HG02763 (cell line): ENCODE data around the gene SPIRE1.
"Not testable (repeated sequence)": the region's sequence is repeated elsewhere in the genome, so short reads cannot be mapped to it uniquely, and the experiment has no call there.

Experiments
- ATAC-seq: cut with Tn5 transposase; IDR thresholded peaks from one replicate; pipeline ENCODE4 v1.9.1; 2021; ENCODE audit warnings: mild to moderate bottlenecking, moderate library complexity; ENCODE audit not compliant: unreplicated experiment

SPIRE1 gene

DNA sequence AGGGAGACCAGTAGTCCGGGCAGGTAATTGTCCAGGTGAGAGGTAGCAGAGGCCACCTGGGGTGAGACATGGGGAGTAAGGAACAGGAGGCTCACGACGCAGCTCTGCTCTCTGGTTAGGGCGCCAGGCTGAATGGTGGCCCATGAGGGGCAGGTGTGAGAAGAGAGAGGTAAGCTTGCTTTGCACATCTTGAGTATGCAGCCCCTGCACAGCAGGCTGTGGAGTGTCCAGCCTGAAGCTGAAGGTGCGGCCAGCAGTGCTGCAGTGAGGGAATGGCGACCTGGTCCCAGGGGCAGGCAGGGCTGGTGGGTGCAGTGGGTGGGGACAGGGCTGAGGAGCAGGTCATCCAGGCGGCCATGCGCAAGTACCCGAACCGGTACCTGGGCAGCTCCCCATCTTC is 234.5 kb downstream of the SPIRE1 start:
- no peak for ATAC-seq

DNA sequence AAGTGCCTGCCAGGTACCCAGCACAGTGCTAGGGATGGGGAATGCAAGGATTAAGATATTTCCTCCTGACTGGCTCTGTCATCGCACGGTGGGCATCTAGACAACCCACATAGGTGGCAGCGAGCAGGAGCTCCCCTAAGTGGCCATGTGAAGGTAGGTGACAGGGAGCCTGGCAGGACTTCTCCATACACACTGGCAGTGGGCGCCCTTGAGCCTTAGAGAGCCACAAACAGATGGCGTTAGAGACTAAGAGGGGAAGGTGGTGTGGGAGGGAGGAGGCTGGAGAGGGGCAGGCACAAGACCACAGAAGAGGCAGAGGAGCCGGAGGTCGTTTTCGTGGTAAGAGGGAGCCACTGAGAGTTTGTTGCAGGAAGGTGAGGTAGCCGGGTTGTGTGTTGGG is 235.0 kb downstream of the SPIRE1 start:
- no peak for ATAC-seq

DNA sequence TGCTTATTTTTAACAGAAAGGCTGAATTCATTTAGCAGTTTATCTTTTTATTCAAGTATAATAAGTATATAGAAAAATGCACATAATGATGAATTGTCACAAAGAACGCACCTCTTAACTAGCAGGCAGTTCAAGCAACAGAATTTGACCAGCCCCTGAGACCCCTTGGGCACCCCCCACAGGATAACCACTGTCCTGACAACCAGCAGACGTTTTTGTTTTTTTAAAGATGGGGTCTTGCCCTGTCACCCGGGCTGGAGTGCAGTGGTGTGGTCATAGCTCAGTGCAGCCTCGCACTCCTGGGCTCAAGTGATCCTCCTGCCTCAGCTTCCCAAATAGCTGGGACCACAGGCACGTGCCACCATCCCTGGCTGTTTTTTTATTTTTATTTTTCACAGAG is 236.2 kb downstream of the SPIRE1 start:
- ATAC-seq, result no peak

DNA sequence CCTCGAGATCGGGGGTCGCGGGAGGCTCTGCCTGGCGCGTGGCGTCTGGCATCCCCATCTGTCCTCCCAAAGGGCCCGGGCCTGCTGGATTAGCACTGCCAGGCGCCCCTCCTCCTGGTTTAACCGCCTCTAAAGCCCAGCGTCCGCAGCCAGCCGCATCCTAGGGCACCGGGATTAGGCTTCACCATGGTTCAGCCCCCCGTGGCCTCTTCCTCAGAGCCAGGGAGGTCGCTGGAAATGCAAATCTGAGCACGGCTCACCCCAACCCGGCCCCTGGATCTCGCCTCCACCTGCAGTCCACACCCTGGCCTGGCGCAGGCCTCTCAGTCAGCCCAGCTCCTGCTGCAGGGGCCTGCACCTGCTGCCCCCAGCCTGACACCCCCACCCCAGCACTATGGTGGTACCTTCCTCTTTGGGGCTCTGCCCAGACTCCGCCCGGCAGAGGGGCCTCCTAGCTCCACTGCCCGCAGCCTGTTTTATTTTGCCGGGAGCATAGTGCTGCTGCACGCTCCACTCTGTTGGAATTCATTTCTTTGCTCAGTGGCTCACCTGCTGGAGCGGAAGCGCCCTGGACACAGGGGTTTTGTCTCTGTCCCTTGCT is 237.0 kb downstream of the SPIRE1 start:
- ATAC-seq, result no peak

DNA sequence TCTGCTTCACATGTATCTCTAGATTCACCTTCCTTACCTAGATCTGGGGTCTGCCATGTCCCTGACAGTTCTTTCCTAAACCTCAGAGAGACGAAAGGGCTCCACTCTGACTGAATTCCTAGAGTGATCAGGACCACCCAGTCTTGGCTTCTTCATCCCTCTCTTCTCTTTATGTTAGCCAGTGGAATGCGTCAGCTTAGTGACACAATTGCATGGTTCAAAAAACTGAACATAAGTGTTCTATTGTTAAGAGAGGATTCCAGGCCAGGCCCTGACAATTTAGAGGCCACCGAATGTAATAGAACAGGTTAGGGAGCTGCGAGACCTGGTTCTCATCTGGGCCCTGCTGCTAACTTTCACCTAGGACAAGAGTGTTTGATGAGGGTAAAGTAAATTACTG is 240.2 kb downstream of the SPIRE1 start:
- ATAC-seq, result no peak

DNA sequence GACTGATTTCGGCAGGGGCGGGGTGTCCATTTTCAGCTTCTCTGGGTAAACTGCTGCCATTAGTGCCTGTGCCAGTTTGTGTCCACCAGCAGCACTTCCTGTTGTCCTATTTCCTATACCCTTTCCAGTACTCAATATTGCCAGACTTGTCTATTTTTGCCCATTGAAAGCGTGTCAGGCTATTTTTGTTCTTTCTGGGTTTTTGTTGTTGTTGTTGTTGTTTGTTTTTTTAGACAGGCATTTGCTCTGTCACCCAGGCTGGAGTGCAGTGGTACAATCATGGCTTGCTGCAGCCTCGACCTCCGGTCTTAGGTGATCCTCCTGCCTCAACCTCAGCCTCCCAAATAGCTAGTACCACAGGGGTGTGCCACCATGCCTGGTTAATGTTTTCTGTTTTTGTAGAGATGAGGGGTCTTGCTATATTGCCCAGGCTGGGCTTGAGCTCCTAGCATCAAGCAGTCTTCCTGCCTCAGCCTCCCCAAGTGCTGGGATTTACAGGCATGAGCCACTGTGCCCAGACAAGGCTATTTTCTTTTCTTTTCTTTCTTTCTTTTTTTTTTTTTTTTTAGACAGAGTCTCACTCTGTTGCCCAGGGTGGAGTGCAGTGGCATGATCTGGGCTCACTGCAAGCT is 241.7 kb downstream of the SPIRE1 start:
- ATAC-seq, result no peak

DNA sequence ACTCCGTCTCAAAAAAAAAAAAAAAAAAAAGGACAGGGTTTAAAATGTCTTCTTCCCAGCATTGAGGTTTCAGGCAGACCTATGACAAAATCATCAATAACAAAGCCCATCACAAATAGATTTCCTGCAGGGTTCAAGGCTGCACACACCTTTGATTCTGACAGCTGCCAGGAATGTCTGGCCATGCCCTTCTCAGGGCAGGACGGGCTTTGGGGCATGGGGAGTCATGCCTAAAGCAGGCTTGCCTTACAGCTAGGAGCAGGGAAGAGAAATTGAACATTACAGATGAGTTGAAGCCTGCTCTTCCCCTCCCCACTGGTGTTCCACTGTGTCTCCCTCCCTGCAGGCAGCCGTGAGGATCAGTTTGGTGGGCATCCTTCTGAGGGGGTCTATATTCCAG is 246.5 kb downstream of the SPIRE1 start:
- ATAC-seq, result no peak

DNA sequence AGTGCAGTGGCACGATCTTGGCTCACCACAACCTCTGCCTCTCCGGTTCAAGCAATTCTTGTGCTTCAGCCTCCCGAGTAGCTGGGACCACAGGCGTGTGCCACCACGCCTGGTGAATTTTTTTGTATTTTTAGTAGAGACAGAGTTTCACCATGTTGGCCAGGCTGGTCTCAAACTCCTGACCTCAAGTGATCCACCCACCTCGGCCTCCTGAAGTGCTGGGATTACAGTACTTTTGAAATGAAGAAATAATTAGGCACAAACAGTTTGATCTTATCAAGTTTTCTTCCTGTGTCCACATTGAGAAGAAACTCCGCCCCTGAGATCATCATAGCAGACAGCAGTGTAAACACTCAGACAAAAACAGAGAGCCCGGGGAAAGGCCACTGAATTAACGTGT is 247.2 kb downstream of the SPIRE1 start:
- ATAC-seq, result not testable (repeated sequence)

DNA sequence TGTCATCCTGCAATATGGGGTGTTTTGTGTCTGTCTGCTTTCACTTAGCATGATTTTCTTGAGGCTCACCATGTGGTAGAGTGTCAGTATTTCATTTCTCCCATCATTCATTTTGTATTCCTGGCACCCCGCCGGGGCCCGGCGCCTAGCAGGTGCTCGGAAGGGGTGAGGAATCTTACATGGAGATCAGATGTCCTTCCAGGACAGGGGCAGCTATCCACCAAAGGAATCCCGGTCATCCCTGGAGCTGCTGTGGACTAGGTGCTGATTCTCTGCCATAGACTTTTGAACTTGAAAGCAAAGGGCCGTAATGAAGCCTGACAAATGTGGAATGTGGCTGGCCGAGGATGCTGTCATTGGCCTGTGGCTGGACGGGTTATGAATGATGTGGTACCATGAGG is 247.8 kb downstream of the SPIRE1 start:
- ATAC-seq, result no peak

DNA sequence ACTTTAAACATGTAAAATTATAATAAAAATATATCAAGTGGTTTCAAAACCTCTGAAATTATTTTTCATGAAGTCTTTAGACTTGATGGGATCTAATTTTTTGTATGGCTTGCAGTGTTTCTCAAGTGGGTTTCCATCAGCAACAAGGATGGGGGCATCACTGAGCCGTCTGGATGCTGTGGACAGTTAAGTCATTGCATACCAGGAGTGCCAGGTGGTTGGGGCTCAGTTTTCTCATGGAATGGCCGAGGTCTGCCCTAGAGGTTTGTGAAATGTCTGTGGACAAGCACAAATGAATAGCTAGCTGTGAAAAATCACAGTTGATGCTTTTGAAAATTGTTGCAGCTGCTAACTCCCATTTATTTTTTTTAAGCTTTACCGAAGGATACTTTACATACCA is 248.4 kb downstream of the SPIRE1 start:
- no peak for ATAC-seq

DNA sequence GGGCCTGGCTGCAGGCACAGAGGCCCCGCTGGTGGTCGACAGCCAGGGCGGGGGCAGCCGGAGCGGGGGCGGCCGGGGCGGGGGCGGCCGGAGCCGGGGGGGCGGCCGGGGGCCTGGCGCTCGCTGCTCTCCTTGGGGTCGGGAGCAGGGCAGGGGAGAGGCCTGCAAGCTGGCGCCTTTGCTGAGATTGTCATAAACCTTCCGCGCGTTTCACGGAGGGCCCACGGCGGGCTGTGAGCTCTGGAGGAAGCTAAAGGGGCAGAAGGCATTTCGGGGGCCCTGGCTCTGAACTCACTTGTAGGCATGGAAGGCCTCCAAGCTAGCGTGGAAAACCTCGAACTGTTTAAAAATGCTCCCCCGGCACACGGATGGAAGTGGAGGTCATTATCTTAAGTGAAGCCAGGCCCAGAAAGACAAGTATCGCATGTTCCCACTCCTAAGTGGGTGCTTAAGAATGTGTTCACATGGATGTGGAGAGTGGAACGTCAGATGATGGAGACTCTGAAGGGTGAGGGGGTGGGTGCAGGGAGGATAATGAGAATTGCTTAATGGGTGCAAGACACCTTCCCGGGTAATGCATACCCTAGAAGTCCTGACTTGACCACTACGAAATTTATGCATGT is 249.5 kb downstream of the SPIRE1 start:
- ATAC-seq, result peak; percentile 7

DNA sequence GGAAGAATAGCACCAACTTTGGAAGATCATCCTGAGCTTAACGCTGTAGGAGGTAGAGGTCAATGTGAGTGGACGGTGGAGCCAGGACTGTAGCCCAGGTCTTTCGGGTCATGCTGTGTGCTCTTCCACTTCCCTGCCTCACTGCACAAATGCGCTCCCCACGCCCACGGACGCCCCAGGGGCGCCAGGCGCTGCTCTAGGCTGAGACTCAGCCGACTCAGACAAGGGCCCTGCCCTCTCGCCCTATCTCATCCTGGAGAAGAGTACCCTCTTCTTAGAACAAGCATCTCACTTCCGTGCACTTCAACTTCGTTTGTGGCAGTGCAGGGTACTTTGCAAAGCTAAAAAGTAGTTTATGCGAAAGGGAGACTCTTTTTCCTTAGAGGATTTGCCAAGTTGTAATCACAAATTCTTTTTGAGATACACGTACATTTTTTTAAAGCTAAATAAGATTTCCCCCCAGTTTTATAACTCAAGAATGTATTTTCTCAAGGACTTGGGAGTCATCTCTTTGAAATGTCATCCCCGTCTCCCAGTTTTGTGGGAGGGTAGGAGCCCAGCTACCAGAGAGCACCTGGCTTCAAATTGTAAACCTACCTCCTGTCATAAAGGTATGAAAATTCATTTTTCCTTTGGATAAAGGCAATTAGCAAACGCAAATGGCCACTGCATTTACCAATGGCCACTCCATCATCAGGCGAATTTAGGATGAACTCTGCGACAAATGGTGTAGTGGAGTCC is 251.4 kb downstream of the SPIRE1 start:
- ATAC-seq, result no peak

DNA sequence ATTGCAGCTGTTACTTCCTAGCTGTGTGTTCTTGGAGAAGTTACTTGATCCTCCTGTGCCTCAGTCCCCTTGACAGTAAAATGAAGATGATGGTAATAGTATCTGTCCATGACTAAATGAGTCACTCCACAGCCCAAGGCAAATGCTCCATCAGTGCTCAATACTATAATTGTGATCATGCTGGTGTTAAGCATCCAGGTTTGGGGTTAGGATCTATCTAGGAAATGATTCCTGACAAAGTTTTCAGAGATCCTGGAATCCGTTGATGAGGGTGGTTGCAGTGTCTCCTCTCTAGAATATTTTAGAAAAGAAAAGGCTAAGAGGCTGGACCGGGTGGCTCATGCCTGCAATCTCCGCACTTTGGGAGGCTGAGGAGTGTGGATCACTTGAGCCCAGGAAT is 252.8 kb downstream of the SPIRE1 start:
- ATAC-seq, result no peak

DNA sequence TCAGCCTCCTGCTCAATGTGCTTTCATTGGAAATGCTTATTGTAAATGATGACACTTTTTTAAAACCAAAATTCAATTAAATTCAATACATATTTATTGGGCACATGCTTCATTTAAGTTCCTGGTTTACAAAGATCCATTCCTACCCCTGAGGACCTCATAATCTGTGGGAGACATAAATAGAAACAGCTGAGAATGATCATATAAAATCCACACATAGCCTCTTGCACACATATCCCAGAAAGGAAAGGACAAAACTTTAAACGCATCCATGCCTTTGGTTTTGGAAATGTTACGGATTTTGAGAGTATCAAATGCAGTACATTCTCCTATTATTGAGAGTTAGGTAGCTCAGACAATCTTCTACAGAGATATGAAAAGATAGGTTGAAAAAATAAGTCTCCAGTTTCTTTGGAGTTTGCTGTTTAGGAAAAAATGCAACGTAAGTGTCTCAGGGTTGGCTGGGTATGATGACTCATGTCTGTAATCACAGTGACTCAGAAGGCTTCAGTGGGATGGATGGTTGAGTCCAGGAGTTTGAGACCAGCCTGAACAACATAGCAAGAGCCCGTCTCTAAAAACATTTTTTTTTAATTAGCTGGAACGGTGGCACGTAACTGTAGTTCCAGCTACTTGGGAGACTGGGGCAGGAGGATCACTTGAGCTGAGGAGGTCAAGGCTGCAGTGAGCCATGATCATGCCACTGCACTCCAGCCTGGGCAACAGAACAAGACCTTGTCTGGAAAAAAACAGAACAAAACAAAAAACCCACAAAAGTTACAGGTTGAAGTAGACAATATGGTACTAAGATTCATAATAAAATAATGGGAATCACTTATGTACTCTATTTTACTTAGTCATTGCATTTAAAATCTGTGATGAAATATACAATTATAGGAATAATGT is 254.1 kb downstream of the SPIRE1 start:
- ATAC-seq, result no peak

DNA sequence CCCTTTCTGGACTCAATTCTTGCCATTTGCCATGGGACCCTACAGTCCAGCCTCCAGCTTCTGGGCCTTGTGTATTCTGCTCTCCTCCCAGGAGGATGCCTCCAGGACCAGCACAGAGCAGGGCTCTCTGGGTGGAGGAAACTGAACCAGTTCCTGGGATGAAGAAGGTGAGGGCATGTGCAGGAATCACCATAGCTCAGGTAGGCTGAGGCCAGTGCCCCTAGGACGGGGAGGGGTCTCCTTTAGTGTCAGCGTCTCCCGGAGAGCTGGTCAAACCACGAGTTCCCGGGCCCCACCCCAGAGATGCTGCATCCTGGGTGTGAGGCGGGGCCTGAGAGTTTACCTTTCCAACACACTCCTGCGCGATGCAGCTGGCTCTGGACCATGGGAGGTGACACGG is 256.0 kb downstream of the SPIRE1 start:
- no peak for ATAC-seq

DNA sequence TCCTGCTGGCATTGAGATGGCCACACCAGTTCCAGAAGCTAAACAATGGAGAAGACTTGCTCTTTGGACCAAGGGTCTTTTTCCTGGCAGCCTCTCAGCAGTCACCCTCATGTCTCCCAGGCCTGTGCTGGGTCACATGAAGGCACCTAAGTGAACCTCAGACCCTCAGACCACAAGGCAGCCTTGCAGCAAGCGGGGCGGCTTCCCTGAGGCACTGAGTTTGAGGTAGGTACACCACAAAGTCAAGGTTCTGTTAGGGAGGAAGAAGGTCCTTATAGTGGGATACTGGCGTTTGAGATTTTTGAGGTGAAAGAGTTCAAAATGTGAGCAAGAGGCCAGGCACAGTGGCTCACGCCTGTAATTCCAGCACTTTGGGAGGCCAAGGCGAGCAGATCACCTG is 258.7 kb downstream of the SPIRE1 start:
- ATAC-seq, result no peak

DNA sequence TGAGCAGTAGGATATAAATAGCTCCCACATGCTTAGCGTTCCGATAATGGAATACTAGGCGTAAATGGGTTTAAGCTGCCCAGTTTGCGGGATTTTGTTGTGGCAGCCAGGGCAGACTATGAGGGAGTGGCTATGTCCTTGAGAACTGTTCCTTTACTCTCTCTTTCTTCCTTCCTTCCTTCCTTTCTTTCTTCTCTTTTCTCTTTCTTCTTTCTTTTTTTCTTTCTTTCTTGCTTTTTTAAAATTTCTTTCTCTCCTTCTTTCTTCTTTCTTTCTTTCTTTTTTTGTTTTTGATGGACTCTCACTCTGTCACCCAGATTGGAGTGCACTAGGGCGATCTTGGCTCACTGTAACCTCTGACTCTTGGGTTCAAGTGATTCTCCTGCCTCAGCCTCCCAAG is 259.3 kb downstream of the SPIRE1 start:
- no peak for ATAC-seq

DNA sequence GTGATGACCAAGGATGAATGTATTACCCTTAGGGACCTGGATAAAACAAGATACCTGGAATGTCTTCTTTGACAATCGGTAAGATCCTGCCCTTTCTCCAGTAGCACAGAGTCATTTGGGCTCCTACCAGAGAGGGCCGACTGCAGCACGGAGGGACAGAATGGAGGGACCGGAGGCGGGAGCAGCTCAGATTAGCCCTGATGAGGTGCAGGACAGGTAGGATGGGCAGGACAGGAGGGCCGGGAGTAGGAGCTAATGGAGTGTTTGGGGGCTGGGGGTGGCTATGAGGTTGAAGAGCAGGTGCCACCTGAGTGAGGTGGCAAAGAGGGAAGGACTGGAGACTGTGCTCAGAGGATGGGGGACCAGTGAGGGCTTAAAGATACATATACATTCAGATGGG is 260.1 kb downstream of the SPIRE1 start:
- ATAC-seq, result no peak

DNA sequence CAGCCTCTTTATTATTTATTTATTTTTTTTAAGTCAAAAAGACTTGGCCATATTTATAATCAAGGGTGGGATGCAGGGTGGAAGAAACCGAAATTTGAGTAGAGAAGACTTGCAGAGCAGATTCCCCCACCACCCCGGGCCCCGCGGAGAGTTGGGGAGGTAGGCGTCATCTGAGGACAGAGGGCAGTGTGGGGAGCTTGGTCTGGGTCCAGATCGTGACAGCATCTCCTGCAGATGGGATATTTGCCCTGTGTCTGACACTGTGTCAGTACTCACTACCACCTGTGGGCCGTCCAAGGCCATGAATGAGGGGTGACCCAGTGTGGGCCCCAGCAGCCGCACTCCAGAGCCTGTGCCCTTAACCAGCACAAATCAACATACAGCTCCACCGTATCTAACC is 260.7 kb downstream of the SPIRE1 start:
- ATAC-seq, result no peak
